Breast epithelium (tissue), 4 donors: ENCODE measurements around the gene PITPNM3. TPM values are rescaled to one million over a fixed set of nuclear protein-coding genes. Genes with fewer than 3 reads are reported as not detected.

ENCODE experiments used
- DNase-seq, 2 donors: peaks; one replicate each; pipeline ENCODE4 v3.0.0-alpha.2; 2019; ENCODE audit warnings: low spot score in 2 of 2
- H3K27ac ChIP-seq, 2 donors: fragments of 200-600 bp; sonication (generic) in 1 of 2; one replicate each; pipeline ENCODE4 v1.5.1; 2016 to 2019; ENCODE audit warnings: mild to moderate bottlenecking in 1 of 2
- H3K27me3 ChIP-seq, 2 donors: fragments of 200-600 bp; sonication (generic) in 1 of 2; one replicate each; pipeline versions ENCODE4 v1.5.1 to v1.6.0; 2017 to 2019; ENCODE audit warnings: control low read depth in 1 of 2, mild to moderate bottlenecking in 1 of 2
- H3K36me3 ChIP-seq: fragments of 200-600 bp; one replicate; pipeline ENCODE4 v1.5.1; 2019
- H3K4me1 ChIP-seq, 2 donors: fragments of 200-600 bp; sonication (generic); one replicate each; pipeline ENCODE4 v1.5.1; 2016 to 2019; ENCODE audit warnings: control low read depth in 1 of 2
- H3K4me3 ChIP-seq, 3 donors: fragments of 200-600 bp; sonication (generic); 1 replicate in 2 of 3; 2 replicates in 1 of 3; pipeline ENCODE4 v1.5.1; 2016 to 2019; ENCODE audit warnings: mild to moderate bottlenecking in 3 of 3, moderate library complexity in 2 of 3
- H3K9me3 ChIP-seq, 2 donors: fragments of 200-600 bp; sonication (generic) in 1 of 2; one replicate each; pipeline ENCODE4 v1.5.1; 2016 to 2019; ENCODE audit warnings: control low read depth in 1 of 2
- POLR2A ChIP-seq: fragments of 450-650 bp; IDR thresholded peaks from one replicate; pipeline ENCODE4 v1.6.1; 2016; ENCODE audit warnings: antibody characterized with exemption, mild to moderate bottlenecking, moderate library complexity
- POLR2AphosphoS5 ChIP-seq, 3 donors: sonication (generic); formaldehyde crosslinking; IDR thresholded peaks; one replicate each; pipeline ENCODE4 v1.6.1; 2017; ENCODE audit warnings: antibody characterized with exemption in 3 of 3
- intact Hi-C: fragments of 100-400 bp; cut with DNase I; formaldehyde crosslinking; loops from one replicate; pipeline ENCODE4 v1.15.1; 2023; ENCODE audit warnings: low total_unique reads
- total RNA-seq, 3 donors: library from RNA; depleted of rRNA; stranded (reverse); fragments of >200 nt; gene quantifications; one replicate each; pipeline ENCODE4 v1.1.0, GENCODE V29; 2016
- TF ChIP-seq, protein P1 (sequence below), 3 donors: fragments of 450-650 bp; IDR thresholded peaks; one replicate each; pipeline ENCODE4 v1.5.1; 2016 to 2017; ENCODE audit warnings: antibody characterized with exemption in 3 of 3, mild to moderate bottlenecking in 3 of 3, moderate library complexity in 3 of 3

PITPNM3 gene
- total RNA-seq, 3 donors from 2014 or later, result 1.6 to 1.8 (median 1.6) TPM

DNA sequence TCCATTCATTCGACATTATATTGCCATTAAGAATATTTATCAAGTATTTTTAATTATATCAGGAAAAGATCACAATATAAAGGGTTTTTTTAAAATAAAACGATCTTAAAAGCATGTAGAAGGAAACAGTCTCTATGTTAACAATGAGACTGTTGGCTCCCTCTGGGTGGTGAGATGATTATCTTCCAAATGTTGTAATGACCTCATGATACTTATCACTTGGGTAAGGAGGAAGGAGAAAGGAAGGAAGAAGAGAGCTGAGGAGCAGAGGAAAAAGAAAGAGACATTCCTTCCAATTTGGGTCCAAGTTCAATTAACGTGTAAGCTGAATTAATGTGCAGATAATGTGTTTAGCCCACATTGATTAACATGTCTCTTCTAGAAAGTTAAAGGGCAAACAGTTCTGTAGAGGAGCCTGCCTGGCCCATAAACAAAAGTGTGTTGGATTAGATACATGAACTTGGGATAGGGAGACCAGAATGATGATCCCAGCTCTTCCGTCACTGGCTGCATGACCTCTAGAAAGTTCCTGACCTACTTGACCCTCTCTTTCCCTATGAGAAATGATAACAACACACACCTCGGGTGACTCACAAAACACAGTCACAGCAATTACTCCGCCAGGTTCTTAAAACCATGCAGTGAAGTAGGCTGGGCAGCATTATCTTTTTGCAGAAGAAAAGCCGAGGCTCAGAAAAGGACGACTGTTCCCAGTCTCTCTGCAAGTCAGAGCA, 80.1 kb downstream of the PITPNM3 start:
- Histone ChIP-seq H3K4me1 (peaks cover 0 to 5% of the 10 kb centered on the region in 2 donors), H3K36me3 (no peaks in the 10 kb centered on the region), H3K4me3 (no peak overlapping the region), H3K27ac (no peak overlapping the region), H3K27me3 (no peaks in the 10 kb centered on the region), H3K9me3 (no peaks in the 10 kb centered on the region)
- no peak for DNase-seq
- no peak for TF ChIP-seq POLR2A
- TF ChIP-seq, protein P1, sequence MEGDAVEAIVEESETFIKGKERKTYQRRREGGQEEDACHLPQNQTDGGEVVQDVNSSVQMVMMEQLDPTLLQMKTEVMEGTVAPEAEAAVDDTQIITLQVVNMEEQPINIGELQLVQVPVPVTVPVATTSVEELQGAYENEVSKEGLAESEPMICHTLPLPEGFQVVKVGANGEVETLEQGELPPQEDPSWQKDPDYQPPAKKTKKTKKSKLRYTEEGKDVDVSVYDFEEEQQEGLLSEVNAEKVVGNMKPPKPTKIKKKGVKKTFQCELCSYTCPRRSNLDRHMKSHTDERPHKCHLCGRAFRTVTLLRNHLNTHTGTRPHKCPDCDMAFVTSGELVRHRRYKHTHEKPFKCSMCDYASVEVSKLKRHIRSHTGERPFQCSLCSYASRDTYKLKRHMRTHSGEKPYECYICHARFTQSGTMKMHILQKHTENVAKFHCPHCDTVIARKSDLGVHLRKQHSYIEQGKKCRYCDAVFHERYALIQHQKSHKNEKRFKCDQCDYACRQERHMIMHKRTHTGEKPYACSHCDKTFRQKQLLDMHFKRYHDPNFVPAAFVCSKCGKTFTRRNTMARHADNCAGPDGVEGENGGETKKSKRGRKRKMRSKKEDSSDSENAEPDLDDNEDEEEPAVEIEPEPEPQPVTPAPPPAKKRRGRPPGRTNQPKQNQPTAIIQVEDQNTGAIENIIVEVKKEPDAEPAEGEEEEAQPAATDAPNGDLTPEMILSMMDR (IDR thresholded peaks at IDR 0.05), result no peak
- TF ChIP-seq POLR2AphosphoS5 (IDR thresholded peaks at IDR 0.05), result no peak
- intact Hi-C loops, result no loop called here

DNA sequence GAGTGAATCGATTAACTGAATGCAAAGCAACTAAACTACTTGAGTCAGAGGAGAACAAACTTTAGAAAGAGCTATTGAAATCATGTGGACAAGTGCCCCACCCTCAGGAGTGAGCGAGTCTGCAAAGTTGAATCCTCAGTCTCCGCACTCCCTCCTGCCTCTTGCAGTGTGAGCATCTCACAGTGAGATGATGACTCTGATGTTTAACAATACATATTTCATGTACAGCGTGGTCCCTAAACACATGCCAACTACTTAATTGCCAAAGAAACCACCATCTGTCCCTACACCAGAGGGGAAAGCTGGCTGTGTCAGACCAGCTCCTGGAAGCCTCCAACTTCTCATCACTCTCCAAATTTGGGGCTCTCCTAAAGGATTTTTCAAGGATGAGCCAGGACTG, 80.9 kb downstream of the PITPNM3 start:
- no peaks in the 10 kb centered on the region for H3K9me3 ChIP-seq
- no peak overlapping the region for H3K27ac ChIP-seq
- no peaks in the 10 kb centered on the region for H3K27me3 ChIP-seq
- H3K4me3 ChIP-seq, result no peak overlapping the region
- no peak for TF ChIP-seq POLR2A
- TF ChIP-seq, protein P1 (IDR thresholded peaks at IDR 0.05), result no peak
- DNase-seq, result no peak
- peaks cover 0 to 5% of the 10 kb centered on the region in 2 donors for H3K4me1 ChIP-seq
- H3K36me3 ChIP-seq, result no peaks in the 10 kb centered on the region
- intact Hi-C loops, result no loop called here

DNA sequence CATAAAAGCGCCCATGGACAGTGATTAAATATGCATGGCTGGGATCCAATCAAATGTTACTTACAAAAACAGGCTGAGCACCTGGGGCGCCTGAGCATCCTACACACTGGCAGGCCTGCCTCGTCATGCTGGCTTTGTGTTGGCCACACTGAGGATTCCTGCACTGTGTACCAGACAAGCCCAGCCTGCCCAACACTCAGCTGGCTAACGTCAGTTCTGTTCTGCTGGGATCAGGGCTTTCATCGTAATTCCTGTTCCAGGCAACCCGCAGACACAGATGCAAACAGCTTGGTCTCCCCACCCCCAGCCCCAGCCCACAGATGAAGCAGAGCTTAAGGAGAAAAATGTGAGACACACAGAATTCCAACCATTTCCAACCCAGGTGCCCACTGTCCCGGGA, 81.4 kb downstream of the PITPNM3 start:
- H3K36me3 ChIP-seq, result no peaks in the 10 kb centered on the region
- no peaks in the 10 kb centered on the region for H3K9me3 ChIP-seq
- intact Hi-C loops, result no loop called here
- no peak overlapping the region for H3K27ac ChIP-seq
- TF ChIP-seq, protein P1 (IDR thresholded peaks at IDR 0.05), result no peak
- no peak for TF ChIP-seq POLR2AphosphoS5 (IDR thresholded peaks at IDR 0.05)
- no peak for TF ChIP-seq POLR2A
- DNase-seq, result no peak
- no peak overlapping the region for H3K4me3 ChIP-seq
- H3K27me3 ChIP-seq, result no peaks in the 10 kb centered on the region
- H3K4me1 ChIP-seq, result peaks cover 0 to 5% of the 10 kb centered on the region in 2 donors

DNA sequence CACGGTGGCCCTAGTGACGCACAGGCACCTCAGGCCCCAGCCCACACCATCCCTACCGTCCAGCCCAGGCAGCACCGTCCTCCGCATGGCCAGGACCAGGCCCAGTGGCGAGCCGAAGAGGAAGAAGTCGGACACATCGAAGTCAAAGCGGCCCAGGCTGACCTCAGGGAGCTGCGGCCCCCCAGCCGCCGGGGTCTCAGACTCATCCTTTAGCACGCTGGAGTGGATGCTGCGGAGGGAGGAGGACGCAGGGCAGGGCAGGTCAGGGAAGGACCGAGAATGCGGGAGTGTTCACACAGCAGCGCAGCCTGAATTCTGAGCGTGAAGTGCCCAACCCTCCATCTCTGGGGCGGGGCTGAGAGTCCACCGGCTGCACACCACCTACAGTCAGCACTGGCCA, 82.0 kb downstream of the PITPNM3 start:
- H3K27ac ChIP-seq, result no peak overlapping the region
- peaks cover 0 to 5% of the 10 kb centered on the region in 2 donors for H3K4me1 ChIP-seq
- no peaks in the 10 kb centered on the region for H3K36me3 ChIP-seq
- H3K9me3 ChIP-seq, result no peaks in the 10 kb centered on the region
- TF ChIP-seq, protein P1 (IDR thresholded peaks at IDR 0.05), result no peak
- TF ChIP-seq POLR2A (no peak), POLR2AphosphoS5 (IDR thresholded peaks at IDR 0.05) (no peak)
- DNase-seq, result no peak
- intact Hi-C loops, result no loop called here
- no peaks in the 10 kb centered on the region for H3K27me3 ChIP-seq
- H3K4me3 ChIP-seq, result no peak overlapping the region

DNA sequence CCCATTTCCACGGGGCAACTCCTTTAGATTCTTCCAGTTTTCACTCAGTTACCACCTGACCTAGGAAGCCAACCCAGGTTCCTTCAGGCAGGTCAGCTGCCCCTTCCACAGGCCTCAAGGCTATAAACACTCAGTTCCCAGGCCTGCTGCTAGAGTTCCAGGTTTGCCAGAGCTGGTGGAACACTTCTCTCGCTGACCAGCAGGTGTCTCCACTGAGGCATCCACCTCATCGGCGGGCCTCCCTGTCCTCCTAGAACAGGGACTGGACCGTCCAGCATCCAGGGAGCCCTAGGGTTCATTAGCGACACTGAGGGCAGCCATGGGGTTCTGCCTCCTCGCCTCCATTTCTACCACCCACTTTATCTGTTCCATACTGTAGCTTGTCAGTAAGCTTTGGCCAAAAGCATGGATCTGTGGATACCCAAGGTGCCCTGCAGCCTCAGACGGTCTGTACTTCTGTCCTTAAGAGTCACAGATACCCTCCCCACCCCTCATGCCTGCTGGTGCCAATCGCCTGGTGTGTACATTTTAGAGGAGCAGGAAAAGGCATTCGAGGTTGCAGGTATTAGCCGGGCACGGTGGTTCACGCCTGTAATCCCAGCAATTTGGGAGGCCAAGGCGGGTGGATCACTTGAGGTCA, 83.1 kb downstream of the PITPNM3 start:
- H3K27me3 ChIP-seq, result no peaks in the 10 kb centered on the region
- intact Hi-C loops, result no loop called here
- no peaks in the 10 kb centered on the region for H3K36me3 ChIP-seq
- H3K9me3 ChIP-seq, result no peaks in the 10 kb centered on the region
- H3K4me3 ChIP-seq, result no peak overlapping the region
- TF ChIP-seq, protein P1 (IDR thresholded peaks at IDR 0.05), result peak; percentile 70 to 87 (median 82)
- TF ChIP-seq POLR2AphosphoS5 (IDR thresholded peaks at IDR 0.05), result no peak
- no peak overlapping the region for H3K27ac ChIP-seq
- peaks cover 0 to 5% of the 10 kb centered on the region in 2 donors for H3K4me1 ChIP-seq
- peak; percentile 33 to 74 for DNase-seq
